Measurements from ENCODE around the gene DCLK1.

DNA sequence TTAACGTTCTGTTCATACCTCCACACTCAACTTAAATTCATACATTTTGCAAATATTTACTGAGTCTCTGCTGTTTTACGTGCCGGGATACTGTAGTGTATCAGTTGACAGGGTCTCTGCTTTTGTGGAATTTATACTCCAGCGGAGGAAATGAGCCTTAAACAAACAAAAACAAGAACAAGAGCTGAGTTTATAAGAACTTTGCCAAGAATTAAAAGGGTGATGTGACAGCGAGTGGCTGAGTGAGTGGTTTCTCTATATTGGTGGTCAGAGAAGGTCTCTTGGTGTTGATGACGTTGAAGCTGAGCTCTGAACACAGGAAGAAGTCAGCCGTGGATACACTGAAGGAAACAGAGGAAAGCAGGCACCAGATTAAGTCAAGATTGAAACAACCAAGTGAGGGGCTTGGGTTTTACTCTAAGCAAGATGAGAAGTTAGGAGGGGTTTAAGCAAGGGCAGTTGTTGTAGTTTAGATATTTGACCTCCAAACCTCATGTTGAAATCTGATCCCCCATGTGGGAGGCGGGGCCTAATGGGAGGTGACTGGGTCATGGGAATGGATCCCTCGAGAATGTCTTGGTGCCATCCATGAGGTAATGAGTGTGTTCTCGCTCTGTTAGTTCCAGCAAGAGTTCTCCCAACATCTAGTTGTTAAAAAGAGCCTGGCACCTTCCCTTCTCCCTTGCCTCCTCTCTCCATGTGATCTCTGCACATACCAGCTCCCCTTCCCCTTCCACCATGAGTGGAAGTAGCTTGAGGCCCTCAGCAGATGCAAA lies 248.3 kb downstream of the DCLK1 start:
- TF ChIP-seq POLR2AphosphoS5 (IDR thresholded peaks at IDR 0.05) = no peak
- TF ChIP-seq, protein P1, sequence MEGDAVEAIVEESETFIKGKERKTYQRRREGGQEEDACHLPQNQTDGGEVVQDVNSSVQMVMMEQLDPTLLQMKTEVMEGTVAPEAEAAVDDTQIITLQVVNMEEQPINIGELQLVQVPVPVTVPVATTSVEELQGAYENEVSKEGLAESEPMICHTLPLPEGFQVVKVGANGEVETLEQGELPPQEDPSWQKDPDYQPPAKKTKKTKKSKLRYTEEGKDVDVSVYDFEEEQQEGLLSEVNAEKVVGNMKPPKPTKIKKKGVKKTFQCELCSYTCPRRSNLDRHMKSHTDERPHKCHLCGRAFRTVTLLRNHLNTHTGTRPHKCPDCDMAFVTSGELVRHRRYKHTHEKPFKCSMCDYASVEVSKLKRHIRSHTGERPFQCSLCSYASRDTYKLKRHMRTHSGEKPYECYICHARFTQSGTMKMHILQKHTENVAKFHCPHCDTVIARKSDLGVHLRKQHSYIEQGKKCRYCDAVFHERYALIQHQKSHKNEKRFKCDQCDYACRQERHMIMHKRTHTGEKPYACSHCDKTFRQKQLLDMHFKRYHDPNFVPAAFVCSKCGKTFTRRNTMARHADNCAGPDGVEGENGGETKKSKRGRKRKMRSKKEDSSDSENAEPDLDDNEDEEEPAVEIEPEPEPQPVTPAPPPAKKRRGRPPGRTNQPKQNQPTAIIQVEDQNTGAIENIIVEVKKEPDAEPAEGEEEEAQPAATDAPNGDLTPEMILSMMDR (IDR thresholded peaks at IDR 0.05) = no peak
- no peak for TF ChIP-seq POLR2A (IDR thresholded peaks at IDR 0.05)
